HG03469 (cell line): ENCODE measurements around the gene HAUS1.
A peak's percentile ranks its signal among the peaks of the same experiment; 100 is the strongest.
"Not testable (repeated sequence)": the region's sequence is repeated elsewhere in the genome, so short reads cannot be mapped to it uniquely, and the experiment has no call there.

Source experiments
- ATAC-seq: cut with Tn5 transposase; IDR thresholded peaks from one replicate; pipeline ENCODE4 v1.9.1; 2021; ENCODE audit warnings: mild to moderate bottlenecking, moderate library complexity, moderate number of reproducible peaks; ENCODE audit not compliant: unreplicated experiment

The HAUS1 gene

GRCh38 chr18:46155641-46156051 lies 51.5 kb downstream of the HAUS1 start:
- ATAC-seq, result no peak

- no peak for ATAC-seq
These were observed 52.0 kb downstream of the HAUS1 start for GRCh38 chr18:46156124-46156745.

GRCh38 chr18:46156843-46157242 lies 52.7 kb downstream of the HAUS1 start:
- ATAC-seq, result no peak

- ATAC-seq, result no peak
These were observed 54.3 kb downstream of the HAUS1 start for GRCh38 chr18:46158499-46158898.

GRCh38 chr18:46160050-46160798 lies 56.0 kb downstream of the HAUS1 start:
- ATAC-seq, result no peak

GRCh38 chr18:46160840-46161239 lies 56.7 kb downstream of the HAUS1 start:
- ATAC-seq, result not testable (repeated sequence)

- no peak for ATAC-seq
These were observed 57.7 kb downstream of the HAUS1 start for GRCh38 chr18:46161703-46162396.

- no peak for ATAC-seq
These were observed 58.9 kb downstream of the HAUS1 start for GRCh38 chr18:46163091-46163490.

- ATAC-seq, result no peak
These were observed 59.8 kb downstream of the HAUS1 start for GRCh38 chr18:46163941-46164499.

GRCh38 chr18:46164502-46164901 lies 60.3 kb downstream of the HAUS1 start:
- not testable (repeated sequence) for ATAC-seq

- no peak for ATAC-seq
These were observed 60.7 kb downstream of the HAUS1 start for GRCh38 chr18:46164920-46165319.

GRCh38 chr18:46166261-46166970 lies 62.2 kb downstream of the HAUS1 start:
- no peak for ATAC-seq

GRCh38 chr18:46167971-46168370 lies 63.8 kb downstream of the HAUS1 start:
- peak; percentile 65 for ATAC-seq

GRCh38 chr18:46169464-46169941 lies 65.3 kb downstream of the HAUS1 start:
- no peak for ATAC-seq

GRCh38 chr18:46171331-46171730 lies 67.1 kb downstream of the HAUS1 start:
- ATAC-seq, result no peak

- peak; percentile 71 for ATAC-seq
These were observed 69.5 kb downstream of the HAUS1 start for GRCh38 chr18:46173393-46174341.

GRCh38 chr18:46174342-46175041 lies 70.3 kb downstream of the HAUS1 start:
- no peak for ATAC-seq

GRCh38 chr18:46176001-46176400 lies 71.8 kb downstream of the HAUS1 start:
- no peak for ATAC-seq
